Spleen (tissue), 11 donors: ENCODE data around the gene SV2B. TPM values are rescaled to one million over a fixed set of nuclear protein-coding genes. Genes with fewer than 3 reads are reported as not detected.

Experiments
- DNase-seq: peaks from one replicate; pipeline ENCODE4 v3.0.0-alpha.2; 2020
- H3K27ac ChIP-seq, 8 donors: fragments of 200-600 bp; sonication (generic) in 7 of 8; 1 replicate in 4 of 8; 2 replicates in 4 of 8; pipeline versions ENCODE4 v1.5.0 to v1.8.0; 2016 to 2021; ENCODE audit warnings: inconsistent platforms in 4 of 8, mild to moderate bottlenecking in 4 of 8, moderate library complexity in 1 of 8
- H3K27me3 ChIP-seq, 7 donors: fragments of 200-600 bp; sonication (generic) in 6 of 7; replicated peaks in 1 of 7; 1 replicate in 4 of 7; 2 replicates in 3 of 7; pipeline versions ENCODE4 v1.5.0 to v1.8.0; 2016 to 2021; ENCODE audit warnings: inconsistent platforms in 3 of 7, mild to moderate bottlenecking in 1 of 7
- H3K36me3 ChIP-seq, 6 donors: fragments of 200-600 bp; sonication (generic) in 5 of 6; 1 replicate in 4 of 6; 2 replicates in 2 of 6; pipeline versions ENCODE4 v1.5.0 to v1.8.0; 2016 to 2021; ENCODE audit warnings: inconsistent platforms in 2 of 6
- H3K4me1 ChIP-seq, 6 donors: fragments of 200-600 bp; sonication (generic) in 5 of 6; 1 replicate in 3 of 6; 2 replicates in 3 of 6; pipeline versions ENCODE4 v1.5.0 to v1.8.0; 2016 to 2021; ENCODE audit warnings: inconsistent platforms in 3 of 6
- H3K4me3 ChIP-seq, 8 donors: fragments of 200-600 bp; sonication (generic) in 7 of 8; 1 replicate in 4 of 8; 2 replicates in 4 of 8; pipeline versions ENCODE4 v1.5.0 to v1.8.0; 2016 to 2021; ENCODE audit warnings: inconsistent platforms in 4 of 8, mild to moderate bottlenecking in 4 of 8, moderate library complexity in 2 of 8
- H3K9me3 ChIP-seq, 8 donors: fragments of 200-600 bp; sonication (generic) in 7 of 8; 1 replicate in 4 of 8; 2 replicates in 4 of 8; pipeline versions ENCODE4 v1.5.0 to v1.8.0; 2016 to 2021; ENCODE audit warnings: inconsistent platforms in 4 of 8
- CTCF ChIP-seq, 11 experiments: fragments of 200-600 bp in 7 of 11; fragments of 450-650 bp in 4 of 11; sonication (generic) in 4 of 11; IDR thresholded peaks in 8 of 11; conservative IDR thresholded peaks in 3 of 11; 1 replicate in 7 of 11; 2 replicates in 4 of 11; pipeline versions ENCODE4 v1.4.0 to v1.8.0; 2016 to 2021; ENCODE audit warnings: antibody characterized with exemption in 11 of 11, inconsistent platforms in 4 of 11, mild to moderate bottlenecking in 1 of 11
- POLR2A ChIP-seq, 3 donors: fragments of 450-650 bp; IDR thresholded peaks; one replicate each; pipeline ENCODE4 v1.5.1; 2017; ENCODE audit warnings: antibody characterized with exemption in 3 of 3, mild to moderate bottlenecking in 1 of 3
- POLR2AphosphoS5 ChIP-seq, 3 donors: sonication (generic); formaldehyde crosslinking; IDR thresholded peaks; one replicate each; pipeline ENCODE4 v1.5.1; 2017; ENCODE audit warnings: antibody characterized with exemption in 3 of 3
- WGBS, 5 donors: extraction: QIAGEN DNeasy Blood & Tissue Kit in 3 of 5; methylation state at CpG; one replicate each; pipeline versions ENCODE4 v1.1.5 to v1.1.7; 2013 to 2018; 5-methylcytosine and 5-hydroxymethylcytosine counted together
- intact Hi-C: fragments of 100-400 bp; cut with DNase I; formaldehyde crosslinking; loops from one replicate; pipeline ENCODE4 v1.15.0; 2023; ENCODE audit warnings: low total_unique reads
- polyA plus RNA-seq, 3 donors: library from polyadenylated mRNA; stranded (reverse); fragments of 200-250 nt; gene quantifications; one replicate each; pipeline ENCODE4 v1.2.1, GENCODE V29; 2013
- total RNA-seq, 7 donors: library from RNA; depleted of rRNA in 3 of 7; stranded (reverse); fragments of >200 nt in 3 of 7; fragmentation: NEBNext Ultra II Directional in 4 of 7; extraction: Animal tissue kit (Norgen Biotek cat#: 25700) in 4 of 7; gene quantifications; one replicate each; pipeline versions ENCODE4 v1.1.0 to v1.2.1, GENCODE V29; 2016 to 2021
- donor health status: healthy with polysubstance abuse.
- donor health status: DM: no; HTN: no; CAD: no; lungs with moderate emphysema.
- donor health status: DM: no; HTN: no; CAD: no.
- donor health status: Bipolar disorder and iron deficiency.
- donor health status: healthy.
- donor health status: DM: no; HTN: no; CAD: no.
- donor health status: DM: yes; HTN: yes; CAD: no.

Gene SV2B
- total and polyA plus RNA-seq, 10 donors: 0.07 to 1.2 (median 0.48) TPM

- no peaks in the 10 kb centered on the region for H3K9me3 ChIP-seq
- intact Hi-C loops: no loop called here
- H3K36me3 ChIP-seq: no peaks in the 10 kb centered on the region
- no peaks in the 10 kb centered on the region for H3K4me1 ChIP-seq
- no peak overlapping the region for H3K27ac ChIP-seq
- H3K4me3 ChIP-seq: no peak overlapping the region
- no peak for TF ChIP-seq CTCF (IDR thresholded peaks at IDR 0.05 in 8 of 11, conservative IDR thresholded peaks at IDR 0.05 in 3 of 11)
- no peak for TF ChIP-seq POLR2AphosphoS5 (IDR thresholded peaks at IDR 0.05)
- no peak for TF ChIP-seq POLR2A (IDR thresholded peaks at IDR 0.05)
- 86 to 94% (median 94%) methylated on average over 6 of the region's 6 CpGs for WGBS, 5 donors
- peaks cover 0 to 20% (median 0%) of the 10 kb centered on the region in 7 donors for H3K27me3 ChIP-seq
- no peak for DNase-seq
These were observed 190.5 kb downstream of the SV2B start for GRCh38 chr15:91290553-91290952.

DNA sequence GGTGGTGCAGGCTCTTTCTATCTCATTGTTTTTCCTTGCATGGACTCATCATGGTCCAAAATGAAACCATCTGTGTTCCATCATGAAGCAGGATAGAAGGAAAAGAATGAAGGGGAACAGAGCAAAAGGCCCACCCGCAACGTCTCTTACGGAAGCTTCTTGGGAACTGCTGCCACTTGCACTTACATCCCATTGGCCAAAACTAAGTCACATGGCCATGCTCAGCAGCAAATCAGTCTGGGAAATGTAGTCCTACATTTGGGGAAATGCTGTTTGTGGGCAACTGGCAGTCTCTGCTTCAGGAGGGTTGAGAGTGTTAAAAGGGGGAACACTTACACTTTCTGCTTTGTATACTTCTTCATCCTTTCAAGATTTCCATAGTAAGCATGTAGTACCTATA lies 191.6 kb downstream of the SV2B start:
- Histone ChIP-seq H3K36me3 (no peaks in the 10 kb centered on the region), H3K9me3 (no peaks in the 10 kb centered on the region), H3K4me1 (no peaks in the 10 kb centered on the region), H3K4me3 (no peak overlapping the region), H3K27ac (no peak overlapping the region), H3K27me3 (peaks cover 0 to 12% (median 0%) of the 10 kb centered on the region in 7 donors)
- 46 to 61% (median 50%) methylated on average over 3 of the region's 3 CpGs for WGBS, 5 donors
- no peak for DNase-seq
- TF ChIP-seq POLR2A (IDR thresholded peaks at IDR 0.05) (no peak), CTCF (IDR thresholded peaks at IDR 0.05 in 8 of 11, conservative IDR thresholded peaks at IDR 0.05 in 3 of 11) (no peak)
- intact Hi-C loops: no loop called here

DNA sequence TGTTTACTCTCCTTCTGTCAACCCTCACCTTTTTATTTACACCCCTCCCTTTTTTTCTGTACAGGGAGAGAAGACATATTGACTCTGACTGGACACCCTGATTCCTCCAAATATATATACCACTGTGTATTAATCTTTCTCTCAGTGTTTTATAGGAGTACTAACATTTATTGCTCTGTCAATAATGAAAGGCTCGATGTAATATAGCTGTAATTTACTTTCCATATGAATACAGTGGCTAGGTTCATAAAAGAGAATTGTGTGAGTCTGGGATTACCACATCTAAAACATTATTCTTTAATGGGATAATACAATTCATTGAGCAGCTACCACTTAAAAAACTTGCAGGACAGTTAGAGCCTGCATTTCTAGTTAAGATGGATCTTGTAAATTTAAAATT lies 194.3 kb downstream of the SV2B start:
- WGBS, 5 donors: 74 to 86% (median 83%) methylated on average over 1 of the region's 1 CpG
- Histone ChIP-seq H3K27ac (no peak overlapping the region), H3K4me3 (no peak overlapping the region), H3K4me1 (no peaks in the 10 kb centered on the region), H3K9me3 (no peaks in the 10 kb centered on the region), H3K27me3 (peaks cover 0 to 10% (median 0%) of the 10 kb centered on the region in 7 donors), H3K36me3 (no peaks in the 10 kb centered on the region)
- intact Hi-C loops: no loop called here
- DNase-seq: no peak
- TF ChIP-seq CTCF (IDR thresholded peaks at IDR 0.05 in 8 of 11, conservative IDR thresholded peaks at IDR 0.05 in 3 of 11): no peak
- TF ChIP-seq POLR2A (IDR thresholded peaks at IDR 0.05): no peak
- TF ChIP-seq POLR2AphosphoS5 (IDR thresholded peaks at IDR 0.05): no peak

DNA sequence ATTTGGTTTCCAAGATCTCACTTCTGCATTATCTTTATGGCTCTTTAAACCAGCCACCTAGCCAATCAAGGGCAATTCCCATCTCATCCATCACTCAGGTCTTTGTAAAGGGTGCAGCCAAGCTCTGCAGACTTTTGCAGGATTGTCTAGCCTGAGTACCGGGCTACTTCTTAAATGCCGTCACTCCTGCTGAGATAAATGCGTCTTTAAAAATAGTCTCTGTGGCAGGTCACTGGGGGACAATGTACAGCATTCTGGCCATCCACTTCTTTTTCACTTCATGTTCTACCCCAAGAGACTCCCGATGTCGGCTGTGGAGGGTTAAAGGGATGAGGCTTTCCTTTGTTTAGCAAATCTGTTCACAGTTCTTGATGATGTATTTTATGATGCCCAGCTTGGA lies 194.7 kb downstream of the SV2B start:
- no peak for DNase-seq

More for the DNA sequence above, 194.7 kb downstream of the SV2B start:
- Histone ChIP-seq H3K9me3 (no peaks in the 10 kb centered on the region), H3K36me3 (no peaks in the 10 kb centered on the region), H3K4me1 (no peaks in the 10 kb centered on the region), H3K4me3 (no peak overlapping the region), H3K27ac (no peak overlapping the region), H3K27me3 (peaks cover 0 to 10% (median 0%) of the 10 kb centered on the region in 7 donors)
- TF ChIP-seq POLR2AphosphoS5 (IDR thresholded peaks at IDR 0.05) (no peak), POLR2A (IDR thresholded peaks at IDR 0.05) (no peak), CTCF (IDR thresholded peaks at IDR 0.05 in 8 of 11, conservative IDR thresholded peaks at IDR 0.05 in 3 of 11) (no peak)
- intact Hi-C loops: no loop called here
- WGBS, 5 donors: 76 to 80% (median 79%) methylated on average over 5 of the region's 5 CpGs
